GM19035 (cell line): Measurements from ENCODE around the gene PCDHGB3.
"Not testable (repeated sequence)": the region's sequence is repeated elsewhere in the genome, so short reads cannot be mapped to it uniquely, and the experiment has no call there.

ENCODE experiments used
- ATAC-seq: cut with Tn5 transposase; IDR thresholded peaks from one replicate; pipeline ENCODE4 v1.9.1; 2021; ENCODE audit not compliant: unreplicated experiment

Gene PCDHGB3

GRCh38 chr5:141369994-141370848, at the start of gene PCDHGB3:
Gene PCDHGB3, plus strand, starts transcription at chr5:141370242. Its CDS starts 153 bp downstream, at chr5:141370395.
- ATAC-seq = peak; percentile 95

- no peak for ATAC-seq
Observed at GRCh38 chr5:141322261-141322660, 47.8 kb upstream of the PCDHGB3 start.

- peak; percentile 92 for ATAC-seq
Observed at GRCh38 chr5:141326088-141326854, 43.8 kb upstream of the PCDHGB3 start.

GRCh38 chr5:141328231-141328630, 41.8 kb upstream of the PCDHGB3 start:
- ATAC-seq = no peak

- no peak for ATAC-seq
Observed at GRCh38 chr5:141330299-141331080, 39.6 kb upstream of the PCDHGB3 start, which contains the start of gene PCDHGA1. Gene PCDHGA1, plus strand, starts transcription at chr5:141330514.

DNA sequence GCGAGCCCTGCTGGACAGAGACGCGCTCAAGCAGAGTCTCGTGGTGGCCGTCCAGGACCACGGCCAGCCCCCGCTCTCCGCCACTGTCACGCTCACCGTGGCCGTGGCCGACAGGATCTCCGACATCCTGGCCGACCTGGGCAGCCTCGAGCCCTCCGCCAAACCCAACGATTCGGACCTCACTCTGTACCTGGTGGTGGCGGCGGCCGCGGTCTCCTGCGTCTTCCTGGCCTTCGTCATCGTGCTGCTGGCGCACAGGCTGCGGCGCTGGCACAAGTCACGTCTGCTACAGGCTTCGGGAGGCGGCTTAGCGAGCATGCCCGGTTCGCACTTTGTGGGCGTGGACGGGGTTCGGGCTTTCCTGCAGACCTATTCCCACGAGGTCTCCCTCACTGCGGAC, 37.5 kb upstream of the PCDHGB3 start:
- ATAC-seq = not testable (repeated sequence)

GRCh38 chr5:141338538-141339306, 31.3 kb upstream of the PCDHGB3 start, which contains the start of gene PCDHGA2:
Gene PCDHGA2, plus strand, starts transcription at chr5:141338760.
- ATAC-seq = no peak

GRCh38 chr5:141340781-141341354, 29.2 kb upstream of the PCDHGB3 start:
- ATAC-seq = not testable (repeated sequence)

DNA sequence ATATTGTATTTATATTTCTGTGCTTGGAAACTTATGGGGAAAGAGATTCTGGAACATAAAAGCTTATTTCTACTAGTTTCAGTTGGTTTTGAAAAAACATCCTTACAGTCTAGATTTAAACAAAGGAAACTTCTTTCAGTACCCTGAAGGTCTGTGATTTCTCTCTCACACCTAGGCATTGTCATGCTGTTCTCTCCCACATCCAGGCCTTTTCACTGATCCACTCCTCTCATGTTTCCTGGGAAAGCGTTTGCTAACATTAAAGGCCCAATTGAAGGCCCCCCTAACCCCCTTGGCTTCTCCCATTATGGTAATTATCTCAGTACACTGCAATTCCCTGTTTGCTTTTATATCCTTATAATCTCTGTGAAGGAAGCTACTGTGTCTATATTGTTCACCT, 27.3 kb upstream of the PCDHGB3 start:
- ATAC-seq = no peak

- ATAC-seq = no peak
Observed at GRCh38 chr5:141343242-141343952, 26.6 kb upstream of the PCDHGB3 start, which contains the start of gene PCDHGA3. Gene PCDHGA3, plus strand, starts transcription at chr5:141343829. Its CDS starts 205 bp downstream, at chr5:141344034.

DNA sequence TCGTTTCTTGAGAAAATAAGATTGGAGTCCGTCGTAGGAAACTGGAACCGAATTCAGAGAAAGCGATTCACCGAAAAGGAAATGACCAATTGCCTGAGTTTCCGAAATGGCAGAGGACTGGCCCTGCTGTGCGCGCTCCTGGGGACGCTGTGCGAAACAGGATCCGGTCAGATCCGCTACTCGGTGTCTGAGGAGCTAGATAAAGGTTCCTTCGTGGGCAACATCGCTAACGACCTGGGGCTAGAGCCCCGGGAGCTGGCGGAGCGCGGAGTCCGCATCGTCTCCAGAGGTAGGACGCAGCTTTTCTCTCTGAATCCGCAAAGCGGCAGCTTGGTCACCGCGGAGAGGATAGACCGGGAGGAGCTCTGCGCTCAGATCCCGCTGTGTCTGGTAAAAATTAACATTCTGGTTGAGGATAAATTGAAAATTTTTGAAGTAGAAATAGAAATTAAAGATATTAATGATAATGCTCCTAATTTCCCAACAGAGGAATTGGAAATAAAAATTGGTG, 26.0 kb upstream of the PCDHGB3 start:
- ATAC-seq = no peak

- ATAC-seq = no peak
Observed at GRCh38 chr5:141345327-141345726, 24.7 kb upstream of the PCDHGB3 start.

DNA sequence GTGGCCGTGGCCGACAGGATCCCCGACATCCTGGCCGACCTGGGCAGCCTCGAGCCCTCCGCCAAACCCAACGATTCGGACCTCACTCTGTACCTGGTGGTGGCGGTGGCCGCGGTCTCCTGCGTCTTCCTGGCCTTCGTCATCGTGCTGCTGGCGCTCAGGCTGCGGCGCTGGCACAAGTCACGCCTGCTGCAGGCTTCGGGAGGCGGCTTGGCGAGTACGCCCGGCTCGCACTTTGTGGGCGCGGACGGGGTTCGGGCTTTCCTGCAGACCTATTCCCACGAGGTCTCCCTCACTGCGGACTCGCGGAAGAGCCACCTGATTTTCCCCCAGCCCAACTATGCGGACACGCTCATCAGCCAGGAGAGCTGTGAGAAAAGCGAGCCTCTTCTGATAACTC, 24.0 kb upstream of the PCDHGB3 start:
- ATAC-seq = not testable (repeated sequence)

GRCh38 chr5:141349917-141350619, 20.0 kb upstream of the PCDHGB3 start, which contains the start of gene PCDHGB1:
Gene PCDHGB1, plus strand, starts transcription at chr5:141350099. Its CDS starts 162 bp downstream, at chr5:141350261.
- peak; percentile 92 for ATAC-seq

- ATAC-seq = no peak
Observed at GRCh38 chr5:141351591-141351990, 18.5 kb upstream of the PCDHGB3 start.

DNA sequence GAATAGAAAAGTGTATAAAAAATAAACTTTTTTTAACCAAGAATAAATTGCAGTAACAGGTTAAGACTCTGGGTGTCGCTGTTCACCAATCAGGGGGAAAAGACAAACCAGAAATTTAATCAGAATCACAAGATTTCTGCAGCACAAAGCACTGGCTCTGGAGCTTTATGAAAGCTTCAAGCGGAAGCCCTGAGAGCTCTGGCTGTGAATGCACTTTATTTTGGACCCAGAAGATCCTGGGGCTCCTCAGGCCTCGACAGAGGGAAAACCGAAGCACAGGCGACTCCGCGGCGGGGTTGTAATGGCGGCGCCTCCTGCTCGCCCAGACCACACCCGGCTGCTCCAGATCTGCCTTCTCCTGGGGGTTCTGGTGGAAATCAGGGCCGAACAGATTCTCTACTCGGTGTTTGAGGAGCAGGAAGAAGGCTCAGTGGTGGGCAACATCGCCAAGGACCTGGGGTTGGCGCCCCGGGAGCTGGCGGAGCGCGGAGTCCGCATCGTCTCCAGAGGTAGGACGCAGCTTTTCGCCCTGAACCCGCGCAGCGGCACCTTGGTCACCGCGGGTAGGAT, 15.1 kb upstream of the PCDHGB3 start, which contains the start of gene PCDHGA4:
Gene PCDHGA4 (plus strand): TSS at position 122 of the 570 bp plus-strand sequence. CDS start 87 bp downstream, at position 209.
- no peak for ATAC-seq

- ATAC-seq = no peak
Observed at GRCh38 chr5:141355641-141356040, 14.4 kb upstream of the PCDHGB3 start.

DNA sequence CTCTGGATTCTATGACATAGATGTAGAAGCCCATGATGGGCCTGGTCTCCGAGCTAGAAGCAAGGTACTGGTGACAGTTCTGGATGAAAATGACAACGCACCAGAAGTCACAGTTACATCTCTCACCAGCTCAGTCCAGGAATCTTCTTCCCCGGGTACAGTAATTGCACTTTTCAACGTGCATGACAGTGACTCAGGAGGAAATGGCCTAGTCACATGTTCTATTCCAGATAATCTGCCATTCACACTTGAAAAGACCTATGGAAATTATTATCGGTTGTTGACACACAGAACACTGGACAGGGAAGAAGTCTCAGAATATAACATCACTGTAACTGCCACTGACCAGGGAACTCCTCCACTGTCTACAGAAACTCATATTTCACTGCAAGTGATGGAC, 13.9 kb upstream of the PCDHGB3 start:
- no peak for ATAC-seq
